GM18505 (cell line): ENCODE measurements around the gene CSNK1D.

Source experiments
- ATAC-seq: cut with Tn5 transposase; IDR thresholded peaks from one replicate; pipeline ENCODE4 v1.9.1; 2021; ENCODE audit not compliant: unreplicated experiment
- POLR2A ChIP-seq: IDR thresholded peaks from 4 replicates; pipeline ENCODE4 v1.6.1; 2011; ENCODE audit warnings: borderline replicate concordance; ENCODE audit not compliant: insufficient read depth, insufficient read length; ENCODE audit errors: extremely low read depth

CSNK1D gene

GRCh38 chr17:82315703-82316358, 42.3 kb upstream of the CSNK1D start:
- no peak for TF ChIP-seq POLR2A
- ATAC-seq, result no peak

GRCh38 chr17:82314727-82315605, 41.5 kb upstream of the CSNK1D start:
- ATAC-seq, result no peak
- no peak for TF ChIP-seq POLR2A

- ATAC-seq, result no peak
- no peak for TF ChIP-seq POLR2A
Observed at GRCh38 chr17:82314012-82314726, 40.7 kb upstream of the CSNK1D start.

GRCh38 chr17:82313195-82314011, 39.9 kb upstream of the CSNK1D start:
- no peak for TF ChIP-seq POLR2A
- no peak for ATAC-seq

GRCh38 chr17:82311971-82312370, 38.5 kb upstream of the CSNK1D start:
- TF ChIP-seq POLR2A, result no peak
- ATAC-seq, result no peak

- TF ChIP-seq POLR2A, result no peak
- no peak for ATAC-seq
Observed at GRCh38 chr17:82310877-82311276, 37.4 kb upstream of the CSNK1D start.

GRCh38 chr17:82309656-82310570, 36.4 kb upstream of the CSNK1D start:
- no peak for ATAC-seq
- TF ChIP-seq POLR2A, result no peak

- no peak for TF ChIP-seq POLR2A
- ATAC-seq, result no peak
Observed at GRCh38 chr17:82305727-82306300, 32.3 kb upstream of the CSNK1D start.

- ATAC-seq, result no peak
- TF ChIP-seq POLR2A, result no peak
Observed at GRCh38 chr17:82304826-82305726, 31.6 kb upstream of the CSNK1D start.

- TF ChIP-seq POLR2A, result no peak
- ATAC-seq, result no peak
Observed at GRCh38 chr17:82303944-82304808, 30.7 kb upstream of the CSNK1D start.
